Testis (tissue), 3 donors: Measurements from ENCODE around the gene CLEC3A. TPM values are rescaled to one million over a fixed set of nuclear protein-coding genes. Genes with fewer than 3 reads are reported as not detected.

Experiments
- DNase-seq: peaks from one replicate; pipeline ENCODE4 v3.0.0-alpha.2; 2019
- H3K27ac ChIP-seq, 2 donors: fragments of 200-600 bp; sonication (generic); one replicate each; pipeline ENCODE4 v1.5.1; 2019
- H3K27me3 ChIP-seq: fragments of 200-600 bp; sonication (generic); one replicate; pipeline ENCODE4 v1.5.1; 2019
- H3K36me3 ChIP-seq: fragments of 200-600 bp; sonication (generic); one replicate; pipeline ENCODE4 v1.5.1; 2017; ENCODE audit warnings: low read depth; ENCODE audit errors: missing control alignments
- H3K4me1 ChIP-seq: fragments of 200-600 bp; sonication (generic); one replicate; pipeline ENCODE4 v1.5.1; 2019
- H3K4me3 ChIP-seq, 2 donors: fragments of 200-600 bp; sonication (generic); one replicate each; pipeline ENCODE4 v1.5.1; 2017 to 2019
- H3K9me3 ChIP-seq: fragments of 200-600 bp; sonication (generic); one replicate; pipeline ENCODE4 v1.5.1; 2017
- POLR2A ChIP-seq: fragments of 450-650 bp; IDR thresholded peaks from one replicate; pipeline ENCODE4 v1.6.1; 2017; ENCODE audit warnings: antibody characterized with exemption, mild to moderate bottlenecking, moderate library complexity
- WGBS, 2 donors: methylation state at CpG; one replicate each; pipeline ENCODE4 v1.1.5; 2018; 5-methylcytosine and 5-hydroxymethylcytosine counted together
- intact Hi-C: fragments of 100-400 bp; cut with DNase I; formaldehyde crosslinking; loops from one replicate; pipeline ENCODE4 v1.15.1; 2023; ENCODE audit warnings: low total_unique reads
- polyA plus RNA-seq: library from polyadenylated mRNA; stranded (reverse); fragments of 350-450 nt; fragmentation: Illumina TruSeq; extraction: RNeasy Lipid Tissue Mini Kit (QIAGEN cat#74804); gene quantifications from one replicate; pipeline ENCODE4 v1.2.3, GENCODE V29; 2014; ENCODE audit warnings: low read depth, low replicate concordance; ENCODE audit not compliant: insufficient read depth
- total RNA-seq, 2 donors: library from RNA; depleted of rRNA; stranded (reverse); fragments of >200 nt; gene quantifications; one replicate each; pipeline ENCODE4 v1.2.3, GENCODE V29; 2016
- TF ChIP-seq, protein P1 (sequence below), 3 experiments: fragments of 450-650 bp in 2 of 3; fragments of 200-600 bp in 1 of 3; sonication (generic) in 1 of 3; IDR thresholded peaks; one replicate each; pipeline ENCODE4 v1.5.1; 2016 to 2019; ENCODE audit warnings: antibody characterized with exemption in 3 of 3, mild to moderate bottlenecking in 2 of 3, moderate library complexity in 1 of 3

Gene CLEC3A
- total and polyA plus RNA-seq, 3 donors from 2014 or later: 0.55 to 0.74 TPM; not detected in 1

DNA sequence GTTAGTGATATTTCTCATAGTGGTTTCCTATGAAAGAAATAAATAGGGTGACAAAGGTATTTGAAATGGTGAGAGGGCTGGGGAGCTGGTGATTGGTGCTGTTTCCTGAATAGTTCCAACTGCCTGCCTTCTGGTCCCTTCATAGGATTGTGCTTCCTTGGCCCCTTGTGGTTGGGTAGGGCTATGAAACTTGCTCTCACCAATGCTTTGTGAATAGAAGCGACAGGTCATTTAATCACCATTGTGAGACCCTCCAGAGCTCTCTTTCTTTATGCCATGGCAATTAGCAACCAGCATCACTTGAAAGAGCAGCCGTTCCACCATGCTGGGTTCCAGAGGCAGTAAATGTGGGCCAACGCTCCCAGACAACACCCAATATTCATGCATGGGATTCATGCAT lies 53.5 kb downstream of the CLEC3A start:
- WGBS, 2 donors: 65 to 78% methylated on average over 3 of the region's 3 CpGs
- Histone ChIP-seq H3K9me3 (no peaks in the 10 kb centered on the region), H3K4me1 (no peaks in the 10 kb centered on the region), H3K27me3 (no peaks in the 10 kb centered on the region), H3K27ac (no peak overlapping the region), H3K4me3 (no peak overlapping the region), H3K36me3 (no peaks in the 10 kb centered on the region)
- DNase-seq: no peak
- TF ChIP-seq POLR2A: no peak
- TF ChIP-seq, protein P1, sequence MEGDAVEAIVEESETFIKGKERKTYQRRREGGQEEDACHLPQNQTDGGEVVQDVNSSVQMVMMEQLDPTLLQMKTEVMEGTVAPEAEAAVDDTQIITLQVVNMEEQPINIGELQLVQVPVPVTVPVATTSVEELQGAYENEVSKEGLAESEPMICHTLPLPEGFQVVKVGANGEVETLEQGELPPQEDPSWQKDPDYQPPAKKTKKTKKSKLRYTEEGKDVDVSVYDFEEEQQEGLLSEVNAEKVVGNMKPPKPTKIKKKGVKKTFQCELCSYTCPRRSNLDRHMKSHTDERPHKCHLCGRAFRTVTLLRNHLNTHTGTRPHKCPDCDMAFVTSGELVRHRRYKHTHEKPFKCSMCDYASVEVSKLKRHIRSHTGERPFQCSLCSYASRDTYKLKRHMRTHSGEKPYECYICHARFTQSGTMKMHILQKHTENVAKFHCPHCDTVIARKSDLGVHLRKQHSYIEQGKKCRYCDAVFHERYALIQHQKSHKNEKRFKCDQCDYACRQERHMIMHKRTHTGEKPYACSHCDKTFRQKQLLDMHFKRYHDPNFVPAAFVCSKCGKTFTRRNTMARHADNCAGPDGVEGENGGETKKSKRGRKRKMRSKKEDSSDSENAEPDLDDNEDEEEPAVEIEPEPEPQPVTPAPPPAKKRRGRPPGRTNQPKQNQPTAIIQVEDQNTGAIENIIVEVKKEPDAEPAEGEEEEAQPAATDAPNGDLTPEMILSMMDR (IDR thresholded peaks at IDR 0.05): no peak
- intact Hi-C loops: no loop called here

DNA sequence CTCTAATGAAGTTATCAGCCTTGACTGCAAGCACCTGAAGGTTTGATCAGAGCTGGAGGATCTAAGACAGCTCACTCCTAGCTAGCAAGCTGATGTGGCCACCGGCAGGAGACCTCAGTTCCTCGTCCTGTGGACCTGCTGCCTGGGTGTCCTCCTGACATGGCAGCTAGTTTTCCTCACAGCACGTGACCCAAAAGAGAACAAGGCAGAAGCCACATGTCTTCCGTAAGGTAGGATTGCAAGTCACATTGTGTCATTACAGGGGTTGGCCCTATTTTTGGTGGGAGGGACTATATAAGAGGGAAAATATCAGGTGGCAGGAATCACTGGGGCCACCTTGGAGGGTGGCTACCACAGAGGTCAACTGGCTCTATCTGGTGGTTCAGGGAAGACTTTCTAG lies 59.0 kb downstream of the CLEC3A start:
- Histone ChIP-seq H3K4me1 (no peaks in the 10 kb centered on the region), H3K9me3 (no peaks in the 10 kb centered on the region), H3K27ac (no peak overlapping the region), H3K4me3 (no peak overlapping the region), H3K27me3 (no peaks in the 10 kb centered on the region), H3K36me3 (no peaks in the 10 kb centered on the region)
- TF ChIP-seq, protein P1 (IDR thresholded peaks at IDR 0.05): no peak
- no peak for TF ChIP-seq POLR2A
- WGBS, 2 donors: 75 to 88% methylated on average over 4 of the region's 4 CpGs
- no peak for DNase-seq
- intact Hi-C loops: no loop called here

Other genes starting within 250 kb of the CLEC3A start
- gene VAT1L, start 234.0 kb upstream of the CLEC3A start, total RNA-seq: 1 to 10 TPM; 4.2 to 4.6 TPM
- gene VAT1L, start 234.0 kb upstream of the CLEC3A start, polyA plus RNA-seq: 5.2 TPM
- 10 to 100 TPM; 64.1 to 76.7 TPM for gene WWOX, start 77.1 kb downstream of the CLEC3A start, total RNA-seq
- 20.6 TPM for gene WWOX, start 77.1 kb downstream of the CLEC3A start, polyA plus RNA-seq